C4-2B (cell line): ENCODE results near the gene RASL10B.

Experiments
- H3K27ac ChIP-seq: fragments of 450-650 bp; 2 replicates; pipeline ENCODE4 v1.5.1; 2017
- ZFX ChIP-seq: fragments of 450-650 bp; IDR thresholded peaks from 2 replicates; pipeline ENCODE4 v1.6.1; 2017
- TF ChIP-seq, protein P1 (sequence below): fragments of 450-650 bp; conservative IDR thresholded peaks from 2 replicates; pipeline ENCODE4 v1.5.1; 2017; ENCODE audit warnings: mild to moderate bottlenecking

Gene RASL10B

GRCh38 chr17:35735036-35735805 lies 3.8 kb downstream of the RASL10B start:
- H3K27ac ChIP-seq: no peak overlapping the region
- TF ChIP-seq, protein P1, sequence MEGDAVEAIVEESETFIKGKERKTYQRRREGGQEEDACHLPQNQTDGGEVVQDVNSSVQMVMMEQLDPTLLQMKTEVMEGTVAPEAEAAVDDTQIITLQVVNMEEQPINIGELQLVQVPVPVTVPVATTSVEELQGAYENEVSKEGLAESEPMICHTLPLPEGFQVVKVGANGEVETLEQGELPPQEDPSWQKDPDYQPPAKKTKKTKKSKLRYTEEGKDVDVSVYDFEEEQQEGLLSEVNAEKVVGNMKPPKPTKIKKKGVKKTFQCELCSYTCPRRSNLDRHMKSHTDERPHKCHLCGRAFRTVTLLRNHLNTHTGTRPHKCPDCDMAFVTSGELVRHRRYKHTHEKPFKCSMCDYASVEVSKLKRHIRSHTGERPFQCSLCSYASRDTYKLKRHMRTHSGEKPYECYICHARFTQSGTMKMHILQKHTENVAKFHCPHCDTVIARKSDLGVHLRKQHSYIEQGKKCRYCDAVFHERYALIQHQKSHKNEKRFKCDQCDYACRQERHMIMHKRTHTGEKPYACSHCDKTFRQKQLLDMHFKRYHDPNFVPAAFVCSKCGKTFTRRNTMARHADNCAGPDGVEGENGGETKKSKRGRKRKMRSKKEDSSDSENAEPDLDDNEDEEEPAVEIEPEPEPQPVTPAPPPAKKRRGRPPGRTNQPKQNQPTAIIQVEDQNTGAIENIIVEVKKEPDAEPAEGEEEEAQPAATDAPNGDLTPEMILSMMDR: no peak
- no peak for TF ChIP-seq ZFX

- no peak for TF ChIP-seq ZFX
- TF ChIP-seq, protein P1: no peak
- H3K27ac ChIP-seq: no peak overlapping the region
Observed at GRCh38 chr17:35736236-35736635, 4.8 kb downstream of the RASL10B start.

DNA sequence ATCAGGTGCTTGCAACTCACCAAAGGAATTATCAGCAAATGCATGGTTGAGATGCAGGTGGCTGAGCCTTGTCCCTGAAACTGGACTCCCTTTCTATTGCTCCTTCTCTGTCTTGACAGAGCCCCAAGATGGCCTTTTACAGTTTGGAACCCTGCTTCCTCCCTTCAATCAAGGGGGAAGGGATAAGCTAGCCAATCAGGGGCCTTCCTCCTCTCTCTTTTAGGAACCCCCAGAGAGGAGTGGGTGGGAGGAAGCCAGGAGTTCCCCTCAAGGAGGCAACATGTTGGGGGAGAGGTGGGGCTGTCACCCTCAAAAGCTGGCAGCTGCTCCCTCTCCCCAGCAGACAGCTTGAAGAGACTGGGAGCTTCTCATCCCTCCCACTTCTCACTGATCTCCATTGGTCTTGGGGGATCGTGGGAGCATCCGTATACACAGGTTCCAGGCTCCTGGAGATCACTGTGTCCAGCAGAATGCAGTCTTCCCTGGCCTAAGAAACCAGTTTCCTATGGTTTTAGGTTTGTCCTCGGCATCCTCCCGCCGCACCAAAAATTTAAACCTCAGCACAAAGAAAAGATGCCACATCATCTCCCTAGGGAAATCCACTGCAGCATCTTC lies 7.2 kb downstream of the RASL10B start:
- TF ChIP-seq ZFX: no peak
- TF ChIP-seq, protein P1: no peak

GRCh38 chr17:35740216-35740615 lies 8.8 kb downstream of the RASL10B start:
- H3K27ac ChIP-seq: no peak overlapping the region
- TF ChIP-seq, protein P1: no peak
- no peak for TF ChIP-seq ZFX

More for the DNA sequence above, 7.2 kb downstream of the RASL10B start:
- H3K27ac ChIP-seq: no peak overlapping the region

GRCh38 chr17:35740997-35741931 lies 9.8 kb downstream of the RASL10B start:
- TF ChIP-seq, protein P1: no peak
- TF ChIP-seq ZFX: no peak
- no peak overlapping the region for H3K27ac ChIP-seq

DNA sequence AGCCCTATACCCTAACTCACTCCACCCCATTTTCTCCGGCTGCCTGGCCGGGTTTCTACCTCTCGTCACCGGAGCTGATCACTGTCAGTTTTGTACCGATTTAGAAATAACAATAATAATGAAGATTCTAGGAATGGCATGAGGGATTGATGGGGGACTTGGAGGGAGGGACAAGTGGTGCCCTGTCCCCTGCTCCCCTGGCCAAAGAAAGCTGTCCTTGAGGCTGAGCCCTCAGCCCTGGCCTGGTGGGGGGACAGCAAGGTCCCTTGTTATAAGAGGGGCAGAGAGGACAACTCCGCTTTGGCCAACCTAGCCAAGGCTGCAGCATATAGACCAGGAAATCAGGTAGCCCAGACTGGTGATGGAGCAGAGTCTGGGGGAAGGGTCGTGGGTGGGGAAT lies 11.1 kb downstream of the RASL10B start:
- no peak overlapping the region for H3K27ac ChIP-seq
- TF ChIP-seq ZFX: no peak
- TF ChIP-seq, protein P1: no peak
